Myocyte (in vitro differentiated cells): Measurements from ENCODE around the gene NEURL1B. TPM values are rescaled to one million over a fixed set of nuclear protein-coding genes. Genes with fewer than 3 reads are reported as not detected.
"Not testable (repeated sequence)": the region's sequence is repeated elsewhere in the genome, so short reads cannot be mapped to it uniquely, and the experiment has no call there.

Source experiments
- DNase-seq: peaks from one replicate; pipeline ENCODE4 v3.0.0-alpha.2; 2012; ENCODE audit warnings: low read depth
- total RNA-seq: library from RNA; depleted of rRNA; stranded (reverse); fragments of >200 nt; gene quantifications from 2 replicates; pipeline ENCODE4 v1.2.3, GENCODE V29; 2014

The NEURL1B gene
- total RNA-seq, 1 donor from 2014 or later = 3.8 TPM

- DNase-seq = no peak
Observed at GRCh38 chr5:172676914-172677475, 35.9 kb downstream of the NEURL1B start.

- DNase-seq = not testable (repeated sequence)
Observed at GRCh38 chr5:172678362-172678874, 37.4 kb downstream of the NEURL1B start.

- DNase-seq = no peak
Observed at GRCh38 chr5:172678902-172679301, 37.8 kb downstream of the NEURL1B start.

- DNase-seq = no peak
Observed at GRCh38 chr5:172679628-172680212, 38.7 kb downstream of the NEURL1B start.

- DNase-seq = no peak
Observed at GRCh38 chr5:172680921-172681320, 39.9 kb downstream of the NEURL1B start.

GRCh38 chr5:172681421-172681820, 40.4 kb downstream of the NEURL1B start:
- no peak for DNase-seq

- DNase-seq = no peak
Observed at GRCh38 chr5:172683264-172683644, 42.2 kb downstream of the NEURL1B start.

- DNase-seq = no peak
Observed at GRCh38 chr5:172683645-172684471, 42.8 kb downstream of the NEURL1B start.

- DNase-seq = peak; percentile 58
Observed at GRCh38 chr5:172685091-172685490, 44.0 kb downstream of the NEURL1B start.

- DNase-seq = no peak
Observed at GRCh38 chr5:172686111-172686510, 45.0 kb downstream of the NEURL1B start.

- DNase-seq = no peak
Observed at GRCh38 chr5:172686539-172687390, 45.7 kb downstream of the NEURL1B start.

GRCh38 chr5:172687940-172688339, 46.9 kb downstream of the NEURL1B start:
- no peak for DNase-seq

GRCh38 chr5:172688349-172689217, 47.5 kb downstream of the NEURL1B start:
- DNase-seq = peak; percentile 46

GRCh38 chr5:172689218-172689572, 48.1 kb downstream of the NEURL1B start:
- no peak for DNase-seq

- DNase-seq = no peak
Observed at GRCh38 chr5:172689801-172690200, 48.7 kb downstream of the NEURL1B start.

- no peak for DNase-seq
Observed at GRCh38 chr5:172690258-172691075, 49.4 kb downstream of the NEURL1B start.

- no peak for DNase-seq
Observed at GRCh38 chr5:172691886-172692285, 50.8 kb downstream of the NEURL1B start.

- DNase-seq = no peak
Observed at GRCh38 chr5:172692451-172692850, 51.4 kb downstream of the NEURL1B start.

- peak; percentile 59 for DNase-seq
Observed at GRCh38 chr5:172692981-172693380, 51.9 kb downstream of the NEURL1B start.

- peak; percentile 25 for DNase-seq
Observed at GRCh38 chr5:172694061-172694460, 53.0 kb downstream of the NEURL1B start.
